Amniotic epithelial cell (primary cell): ENCODE data around the gene TRMT2A.
A peak's percentile ranks its signal among the peaks of the same experiment; 100 is the strongest.
"Not testable (repeated sequence)": the region's sequence is repeated elsewhere in the genome, so short reads cannot be mapped to it uniquely, and the experiment has no call there.

Experiments
- DNase-seq: peaks from one replicate; pipeline ENCODE4 v3.0.0-alpha.2; 2010; ENCODE audit warnings: low read depth

TRMT2A gene

GRCh38 chr22:20084547-20085413, 32.2 kb downstream of the TRMT2A start:
- DNase-seq, result peak; percentile 38

- DNase-seq, result no peak
Measured at GRCh38 chr22:20083891-20084546, 33.0 kb downstream of the TRMT2A start.

- no peak for DNase-seq
Measured at GRCh38 chr22:20083157-20083890, 33.7 kb downstream of the TRMT2A start.

- peak; percentile 51 for DNase-seq
Measured at GRCh38 chr22:20080776-20081654, 36.0 kb downstream of the TRMT2A start.

- peak; percentile 22 for DNase-seq
Measured at GRCh38 chr22:20080445-20080775, 36.6 kb downstream of the TRMT2A start.

GRCh38 chr22:20079745-20080444, 37.1 kb downstream of the TRMT2A start, which contains the start of gene DGCR8:
Gene DGCR8, plus strand, starts transcription at chr22:20080241. Its CDS starts 5,723 bp downstream, at chr22:20085964.
- peak; percentile 94 for DNase-seq

GRCh38 chr22:20076627-20077172, 40.3 kb downstream of the TRMT2A start:
- no peak for DNase-seq

GRCh38 chr22:20071524-20071972, 45.5 kb downstream of the TRMT2A start:
- DNase-seq, result no peak

- no peak for DNase-seq
Measured at GRCh38 chr22:20069331-20070042, 47.5 kb downstream of the TRMT2A start.

GRCh38 chr22:20068640-20069039, 48.4 kb downstream of the TRMT2A start:
- no peak for DNase-seq

- DNase-seq, result not testable (repeated sequence)
Measured at GRCh38 chr22:20067384-20067682, 49.7 kb downstream of the TRMT2A start.

- DNase-seq, result no peak
Measured at GRCh38 chr22:20066617-20067383, 50.2 kb downstream of the TRMT2A start.

GRCh38 chr22:20065896-20066616, 51.0 kb downstream of the TRMT2A start:
- DNase-seq, result no peak

GRCh38 chr22:20064545-20065262, 52.3 kb downstream of the TRMT2A start:
- DNase-seq, result no peak

GRCh38 chr22:20064140-20064480, 52.9 kb downstream of the TRMT2A start:
- DNase-seq, result no peak

GRCh38 chr22:20063271-20064139, 53.5 kb downstream of the TRMT2A start:
- DNase-seq, result no peak

- DNase-seq, result peak; percentile 92
Measured at GRCh38 chr22:20062766-20063083, 54.3 kb downstream of the TRMT2A start.
